Activated naive CD8-positive, alpha-beta T cell treated with anti-CD3 and anti-CD28 coated beads for 36 hours (primary cell): ENCODE data around the gene PSENEN. TPM values are rescaled to one million over a fixed set of nuclear protein-coding genes. Genes with fewer than 3 reads are reported as not detected.

Experiments used
- DNase-seq: peaks from one replicate; pipeline ENCODE4 v3.0.0; 2021
- H3K27ac Mint-ChIP-seq: one replicate; pipeline ENCODE4 v1.8.0; 2022; ENCODE audit warnings: mild to moderate bottlenecking, moderate library complexity, mixed read lengths
- H3K27me3 Mint-ChIP-seq: one replicate; pipeline ENCODE4 v1.8.0; 2022; ENCODE audit warnings: mild to moderate bottlenecking, mixed read lengths
- H3K36me3 Mint-ChIP-seq: one replicate; pipeline ENCODE4 v1.8.0; 2021; ENCODE audit warnings: mild to moderate bottlenecking, mixed read lengths
- H3K4me1 Mint-ChIP-seq: one replicate; pipeline ENCODE4 v1.8.0; 2021; ENCODE audit warnings: mixed read lengths
- H3K4me3 Mint-ChIP-seq: one replicate; pipeline ENCODE4 v1.8.0; 2022; ENCODE audit warnings: mild to moderate bottlenecking, moderate library complexity, mixed read lengths
- H3K9me3 Mint-ChIP-seq: one replicate; pipeline ENCODE4 v1.8.0; 2022; ENCODE audit warnings: mixed read lengths
- total RNA-seq, 2 experiments: library from RNA; stranded (reverse); gene quantifications; one replicate each; pipeline ENCODE4 v1.2.3, GENCODE V29; 2021

PSENEN gene, protein sequence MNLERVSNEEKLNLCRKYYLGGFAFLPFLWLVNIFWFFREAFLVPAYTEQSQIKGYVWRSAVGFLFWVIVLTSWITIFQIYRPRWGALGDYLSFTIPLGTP
- total RNA-seq = 10 to 100 TPM; 38.5 to 41.6 TPM

DNA sequence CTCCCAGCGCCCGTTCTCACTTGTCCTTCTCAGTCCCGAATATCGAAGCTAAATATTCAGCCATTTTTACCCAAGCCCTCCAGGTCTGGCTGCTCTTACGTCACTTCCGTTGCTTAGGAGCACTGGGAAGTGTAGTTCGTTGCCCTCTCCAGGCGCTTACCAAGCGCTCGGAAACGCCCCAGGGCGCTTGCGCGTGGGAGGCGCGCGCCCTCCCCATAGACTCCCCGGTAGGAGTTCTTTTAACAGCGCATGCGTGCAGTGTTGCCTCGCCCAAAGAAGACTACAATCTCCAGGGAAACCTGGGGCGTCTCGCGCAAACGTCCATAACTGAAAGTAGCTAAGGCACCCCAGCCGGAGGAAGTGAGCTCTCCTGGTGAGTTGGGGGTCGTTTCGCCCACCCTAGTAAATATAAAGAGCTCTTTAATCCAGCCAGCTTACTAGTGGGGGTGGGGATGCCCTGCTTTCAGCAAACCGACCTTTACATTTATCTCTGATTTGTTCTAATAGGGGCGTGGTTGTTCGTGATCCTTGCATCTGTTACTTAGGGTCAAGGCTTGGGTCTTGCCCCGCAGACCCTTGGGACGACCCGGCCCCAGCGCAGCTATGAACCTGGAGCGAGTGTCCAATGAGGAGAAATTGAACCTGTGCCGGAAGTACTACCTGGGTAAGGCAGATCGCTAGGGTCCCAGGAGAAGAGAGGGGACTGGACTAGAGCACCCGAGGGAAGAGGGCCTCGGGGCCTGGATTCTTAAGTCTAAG lies at the start of gene PSENEN, which contains the start of gene U2AF1L4:
Gene PSENEN (plus strand): TSS at position 324 of the 759 bp plus-strand sequence. CDS start 280 bp downstream, at position 604.
Gene U2AF1L4 (minus strand): TSS at position 91 of the 759 bp plus-strand sequence. CDS start 27 bp downstream, at position 64.
- H3K27me3 Mint-ChIP-seq = no peaks in the 10 kb centered on the region
- peak within 1 kb of the TSS; percentile 85 for H3K4me3 Mint-ChIP-seq
- H3K9me3 Mint-ChIP-seq = no peaks in the 10 kb centered on the region
- DNase-seq = peak; percentile 97
- peaks cover 52% of the 10 kb centered on the region for H3K4me1 Mint-ChIP-seq
- peaks cover 36% of the 10 kb centered on the region for H3K36me3 Mint-ChIP-seq
- peak within 1 kb of the TSS; percentile 99 for H3K27ac Mint-ChIP-seq

DNA sequence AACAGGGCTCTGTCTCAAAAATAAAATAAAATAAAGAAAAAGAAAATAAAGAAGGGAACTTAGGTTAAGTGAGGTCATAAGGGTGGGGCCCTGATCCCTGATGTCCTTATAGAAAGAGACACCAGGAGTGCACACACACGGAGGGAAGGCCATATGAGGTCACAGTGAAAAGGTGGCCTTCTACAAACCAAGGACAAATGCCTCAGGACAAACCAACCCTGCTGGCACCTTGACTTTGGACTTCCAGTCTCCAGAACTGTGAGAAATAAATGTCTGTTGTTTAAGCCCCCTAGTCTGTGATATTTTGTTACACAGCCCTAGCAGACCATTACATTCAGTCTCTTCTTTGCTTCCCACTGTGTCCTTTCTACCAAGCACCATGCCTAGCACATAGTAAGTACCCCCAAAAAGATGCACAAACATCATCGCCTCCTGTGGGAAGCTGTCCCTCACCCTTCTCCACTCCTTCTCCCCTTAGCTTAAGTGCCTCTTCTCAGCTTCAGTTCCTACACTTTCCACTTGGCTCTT lies 49.5 kb upstream of the PSENEN start:
- Mint-ChIP-seq H3K27me3 (no peaks in the 10 kb centered on the region), H3K4me1 (peaks cover 25% of the 10 kb centered on the region), H3K4me3 (no peak overlapping the region), H3K9me3 (peaks cover 4% of the 10 kb centered on the region), H3K27ac (no peak overlapping the region), H3K36me3 (no peaks in the 10 kb centered on the region)
- DNase-seq = no peak

DNA sequence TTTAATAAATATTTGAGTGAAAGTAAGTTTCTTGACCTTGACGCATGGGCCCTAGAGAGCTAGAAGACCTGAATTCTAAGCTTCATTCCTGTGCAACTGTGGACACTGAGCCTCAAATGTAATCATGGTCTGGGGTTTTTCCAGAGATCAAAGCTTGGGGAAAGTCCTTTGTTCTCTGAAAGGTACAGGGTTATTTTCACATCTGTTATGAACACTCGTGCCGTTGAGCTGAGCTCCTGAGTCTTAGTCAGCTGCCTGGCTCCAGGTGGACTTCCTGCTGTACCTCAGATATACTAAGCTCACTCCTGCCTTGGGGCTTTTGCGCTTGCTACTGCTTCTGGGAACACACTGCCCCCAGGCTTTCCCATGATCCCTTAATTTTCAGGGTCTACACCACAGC lies 48.6 kb upstream of the PSENEN start:
- DNase-seq = no peak
- no peaks in the 10 kb centered on the region for H3K27me3 Mint-ChIP-seq
- peaks cover 4% of the 10 kb centered on the region for H3K9me3 Mint-ChIP-seq
- H3K27ac Mint-ChIP-seq = no peak overlapping the region
- H3K4me3 Mint-ChIP-seq = no peak overlapping the region
- no peaks in the 10 kb centered on the region for H3K36me3 Mint-ChIP-seq
- H3K4me1 Mint-ChIP-seq = peaks cover 25% of the 10 kb centered on the region

DNA sequence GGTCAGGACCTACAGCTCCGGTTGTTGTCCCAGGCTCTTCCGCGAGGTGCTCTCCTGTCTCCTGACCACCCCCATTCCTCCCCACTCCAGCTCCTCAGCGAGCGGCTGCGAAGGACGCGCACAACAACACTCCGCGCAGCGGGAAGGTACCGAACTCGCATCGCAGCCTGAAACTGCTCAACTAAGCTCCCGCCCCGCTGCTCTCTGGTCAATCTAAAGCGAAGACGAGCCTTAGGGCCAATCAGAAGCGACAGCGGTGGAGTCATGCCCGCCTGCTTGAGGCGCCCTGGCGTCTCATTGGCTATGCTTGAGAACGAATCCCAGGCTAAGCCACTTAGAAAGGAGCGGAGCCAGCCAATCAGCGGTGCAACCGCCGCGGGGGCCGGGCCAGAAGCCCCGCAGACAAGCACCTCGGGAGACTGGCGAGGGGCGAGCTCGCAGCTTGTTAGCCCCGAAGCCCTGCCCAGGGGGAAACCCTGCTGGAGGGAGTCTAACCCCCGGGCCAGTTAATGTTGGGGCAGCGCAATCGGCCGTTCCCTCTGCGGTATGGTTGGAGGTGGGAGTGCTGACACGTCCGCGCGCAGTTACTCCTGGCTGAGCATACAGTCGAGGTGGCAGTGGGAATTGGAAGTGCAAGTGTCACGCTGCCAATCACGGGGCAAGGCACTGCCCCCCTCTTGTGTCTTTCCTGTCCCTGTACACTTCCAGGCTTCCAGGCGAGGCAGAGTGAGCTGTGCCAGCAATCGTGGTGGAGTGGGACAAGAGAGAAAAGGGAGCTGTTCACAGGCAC lies 43.0 kb upstream of the PSENEN start:
- Mint-ChIP-seq H3K27ac (peak overlapping the region; percentile 91), H3K27me3 (peaks cover 7% of the 10 kb centered on the region)
- peak; percentile 93 for DNase-seq

DNA sequence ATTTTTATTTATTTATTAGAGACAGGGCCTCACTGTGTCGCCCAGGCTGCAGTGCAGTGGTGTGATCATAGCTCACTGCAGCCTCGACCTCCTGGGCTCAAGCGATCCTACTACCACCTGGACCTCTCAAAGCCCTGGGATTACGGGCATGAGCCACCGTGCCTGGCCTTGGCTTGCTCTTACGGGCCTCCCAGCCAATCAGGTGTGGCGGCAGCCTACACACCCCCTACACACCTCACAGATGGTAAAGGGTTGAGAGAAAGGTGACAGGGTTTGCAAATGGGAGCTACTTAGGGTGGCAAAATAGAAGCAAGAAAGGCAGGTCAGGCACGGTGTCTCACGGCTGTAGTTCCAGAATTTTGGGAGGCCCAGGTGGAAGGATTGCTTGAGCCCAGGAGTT lies 42.1 kb upstream of the PSENEN start:
- DNase-seq = no peak

More for the DNA sequence above, 43.0 kb upstream of the PSENEN start:
- Mint-ChIP-seq H3K4me1 (peaks cover 9% of the 10 kb centered on the region), H3K4me3 (peak overlapping the region; percentile 93), H3K36me3 (peaks cover 2% of the 10 kb centered on the region), H3K9me3 (peaks cover 2% of the 10 kb centered on the region)

DNA sequence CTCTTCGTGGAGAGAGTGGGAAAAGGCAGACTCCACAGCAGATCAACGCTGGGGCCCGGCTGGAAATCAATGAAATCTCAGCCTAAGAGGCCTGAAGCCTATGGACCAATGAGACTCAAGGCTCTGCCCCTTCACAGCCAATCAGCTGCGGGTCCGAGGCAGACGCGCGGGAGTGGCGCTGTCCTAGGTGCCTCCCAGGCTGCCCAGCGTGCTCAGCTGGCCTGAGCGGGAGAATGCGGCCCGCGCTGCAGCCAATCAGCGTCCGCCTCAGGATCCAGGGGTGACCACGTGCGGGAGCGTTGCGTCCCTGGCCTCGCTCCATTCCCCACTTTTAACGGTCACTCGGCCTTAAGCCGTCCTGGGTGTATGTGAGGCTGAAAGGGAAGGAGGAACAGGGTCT lies 41.2 kb upstream of the PSENEN start, which contains the start of gene ZBTB32:
Gene ZBTB32 (plus strand): TSS at position 341 of the 400 bp plus-strand sequence. CDS start 10,069 bp downstream, outside the sequence.
- Mint-ChIP-seq H3K36me3 (peaks cover 2% of the 10 kb centered on the region), H3K27me3 (peaks cover 7% of the 10 kb centered on the region), H3K9me3 (peaks cover 2% of the 10 kb centered on the region), H3K4me3 (no peak within 1 kb of the TSS), H3K4me1 (peaks cover 11% of the 10 kb centered on the region), H3K27ac (no peak within 1 kb of the TSS)
- no peak for DNase-seq

More for the DNA sequence above, 42.1 kb upstream of the PSENEN start:
- Mint-ChIP-seq H3K9me3 (peaks cover 2% of the 10 kb centered on the region), H3K27ac (no peak overlapping the region), H3K4me3 (no peak overlapping the region), H3K27me3 (peaks cover 7% of the 10 kb centered on the region), H3K36me3 (peaks cover 2% of the 10 kb centered on the region), H3K4me1 (peaks cover 8% of the 10 kb centered on the region)

DNA sequence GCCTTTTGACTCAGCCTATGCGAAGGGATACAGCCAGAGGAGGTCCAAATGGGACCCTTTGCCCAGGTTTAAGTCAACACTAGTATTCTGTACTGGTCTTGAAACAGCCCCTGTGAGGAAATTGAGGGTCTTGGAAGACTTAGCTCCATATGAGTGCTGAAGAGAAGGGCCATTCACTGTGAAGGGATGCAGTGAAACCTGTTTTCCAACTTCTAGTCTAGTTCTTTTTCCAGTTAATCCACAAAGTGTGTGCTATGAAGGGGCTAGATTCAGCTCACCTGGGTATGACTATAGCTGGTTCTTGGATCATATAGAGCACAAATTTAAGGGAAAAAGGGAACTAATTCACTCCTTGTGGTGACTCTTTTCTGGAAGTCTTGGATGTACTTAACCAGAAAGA lies 37.1 kb upstream of the PSENEN start:
- Mint-ChIP-seq H3K36me3 (peaks cover 5% of the 10 kb centered on the region), H3K4me1 (peaks cover 25% of the 10 kb centered on the region), H3K9me3 (peaks cover 2% of the 10 kb centered on the region), H3K4me3 (no peak overlapping the region), H3K27me3 (peaks cover 4% of the 10 kb centered on the region), H3K27ac (no peak overlapping the region)
- DNase-seq = no peak

DNA sequence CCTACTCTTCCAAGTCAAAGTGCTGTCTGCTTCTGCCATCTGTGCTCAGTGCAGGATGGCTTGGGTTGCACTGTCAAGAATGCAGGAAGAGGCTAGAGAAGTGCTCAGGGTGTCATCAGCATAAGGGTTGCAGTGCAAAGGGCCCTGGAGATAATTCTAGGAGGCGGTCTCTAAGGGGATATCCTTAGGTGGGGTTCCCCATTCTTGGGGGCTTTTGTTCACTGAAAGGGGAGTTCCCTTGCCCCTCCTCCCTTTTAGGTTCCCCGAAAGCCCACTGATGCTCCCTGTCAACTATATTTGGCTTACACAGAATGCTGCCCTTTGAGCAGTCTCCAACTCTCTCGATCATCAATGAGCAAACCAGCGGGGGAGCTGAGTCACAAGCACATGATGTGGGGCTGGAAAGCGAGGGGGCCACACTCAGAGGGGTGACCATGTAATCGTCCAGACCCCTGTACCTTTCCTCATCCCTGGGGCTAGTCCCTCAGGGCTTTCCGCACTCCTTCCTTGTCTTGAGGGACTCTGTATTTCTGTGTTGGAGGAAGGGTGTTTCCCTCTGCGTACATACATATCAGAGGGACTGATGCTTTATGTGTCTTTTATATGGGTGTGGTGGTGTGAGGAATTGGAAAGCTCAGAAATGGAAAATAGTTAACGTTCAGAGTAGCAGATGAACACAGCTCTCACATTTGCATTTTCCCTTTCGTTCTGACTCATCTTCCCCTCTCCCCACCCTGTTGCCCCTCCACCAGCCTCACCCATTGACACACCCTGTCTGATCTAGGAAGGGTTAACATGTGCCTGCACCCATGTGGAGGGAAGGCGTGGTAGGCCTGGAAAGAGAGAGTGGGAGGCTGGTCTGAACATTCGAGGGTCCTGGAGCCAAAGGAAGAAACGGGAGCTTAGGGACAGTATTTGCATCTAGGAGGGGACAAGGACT lies 34.4 kb upstream of the PSENEN start:
- Mint-ChIP-seq H3K36me3 (peaks cover 31% of the 10 kb centered on the region), H3K27ac (peak overlapping the region; percentile 98), H3K27me3 (no peaks in the 10 kb centered on the region), H3K4me1 (peaks cover 34% of the 10 kb centered on the region), H3K4me3 (peak overlapping the region; percentile 59), H3K9me3 (peaks cover 2% of the 10 kb centered on the region)
- peak; percentile 84 for DNase-seq

DNA sequence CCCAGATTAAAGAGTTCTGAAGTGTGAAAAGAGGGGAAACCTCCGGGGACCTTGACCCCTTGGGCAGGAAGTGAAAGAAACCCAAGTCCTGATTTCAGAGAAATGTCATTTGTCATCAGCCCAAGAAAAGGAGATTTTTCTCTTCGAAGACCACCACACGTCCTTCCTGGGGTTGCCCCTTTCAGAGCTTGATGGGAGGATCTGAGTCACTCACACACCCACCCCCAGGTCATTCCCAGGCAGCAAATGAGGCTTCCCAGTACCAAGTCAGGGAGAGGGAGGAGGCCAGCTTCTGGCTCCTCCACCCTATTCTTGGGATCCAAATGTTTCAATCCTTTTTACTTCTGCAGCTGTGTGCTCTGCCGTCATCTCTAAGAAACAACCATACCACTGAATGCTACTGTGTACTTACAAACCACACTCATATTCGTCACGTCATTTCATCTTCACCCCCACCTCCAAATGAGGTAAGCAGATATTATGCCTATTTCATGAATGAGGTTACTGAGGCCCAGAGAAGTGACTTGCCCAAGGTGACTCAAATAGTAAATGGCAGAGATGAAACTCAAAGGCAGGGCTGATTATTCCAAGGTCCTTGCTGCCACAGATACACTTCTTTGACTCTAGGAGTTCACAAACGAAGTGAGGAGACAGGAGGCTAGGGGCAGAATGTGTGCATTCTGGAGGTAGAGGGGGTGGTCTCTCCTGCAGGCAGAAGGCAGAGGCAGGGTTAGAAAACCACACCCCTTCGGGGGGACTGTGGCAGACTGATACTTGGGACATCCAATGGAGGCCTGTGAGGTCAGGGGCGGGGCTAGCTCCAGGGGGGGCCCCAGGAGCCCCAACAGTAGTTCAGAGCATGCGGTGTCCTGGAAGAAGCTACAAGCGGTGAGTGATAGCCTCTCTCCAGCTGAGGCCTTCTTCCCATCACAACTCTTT lies 32.6 kb upstream of the PSENEN start:
- DNase-seq = peak; percentile 88
- Mint-ChIP-seq H3K9me3 (peaks cover 2% of the 10 kb centered on the region), H3K36me3 (peaks cover 43% of the 10 kb centered on the region), H3K27me3 (peaks cover 4% of the 10 kb centered on the region), H3K4me3 (peak overlapping the region; percentile 93), H3K4me1 (peaks cover 38% of the 10 kb centered on the region), H3K27ac (peak overlapping the region; percentile 98)

DNA sequence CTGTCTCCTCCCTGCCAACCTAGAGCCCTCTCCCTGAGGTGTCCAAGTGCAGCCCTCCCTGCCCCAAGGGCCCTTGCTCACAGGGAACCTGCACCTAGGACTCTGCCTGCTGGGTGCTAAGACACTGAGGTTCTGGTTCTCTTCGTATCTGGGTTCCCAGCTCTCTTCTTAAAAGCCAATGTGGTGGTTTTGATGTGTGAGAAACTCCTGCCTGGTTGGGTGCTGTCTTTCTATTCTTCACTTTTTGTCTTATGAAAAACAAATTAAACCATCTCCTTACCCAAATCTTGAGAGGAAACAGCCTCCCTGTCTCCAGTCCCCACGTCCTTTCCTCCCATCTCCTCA lies 32.0 kb upstream of the PSENEN start:
- Mint-ChIP-seq H3K27me3 (peaks cover 8% of the 10 kb centered on the region), H3K4me1 (peaks cover 40% of the 10 kb centered on the region)

DNA sequence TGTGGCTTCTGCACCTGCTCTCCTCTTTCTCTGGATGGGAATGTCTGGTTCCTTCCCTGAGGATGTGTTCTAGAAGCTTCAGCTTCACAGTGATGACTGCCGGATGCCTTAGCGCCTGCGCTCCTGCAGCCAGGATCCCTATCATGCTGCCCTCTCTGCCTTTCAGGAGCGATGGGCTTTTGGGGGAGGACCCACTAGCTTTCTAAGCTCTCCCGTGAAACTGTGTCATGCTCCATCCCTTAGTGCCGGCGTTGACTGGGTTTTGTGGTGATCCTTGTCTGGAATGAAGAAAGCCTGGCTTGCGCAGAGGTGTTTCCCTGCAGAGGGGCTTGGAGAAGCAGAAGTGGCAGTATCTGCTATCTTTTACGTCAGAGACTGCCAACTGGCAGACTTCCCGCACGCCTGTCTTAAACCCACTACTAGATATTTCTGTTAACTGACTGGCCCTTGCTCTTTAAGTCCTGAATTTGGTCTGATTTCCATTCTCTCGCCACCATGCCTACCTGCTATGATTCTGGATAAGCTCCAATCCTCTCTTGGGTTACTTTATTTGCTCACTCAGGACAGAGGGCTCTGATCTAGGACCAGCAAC lies 31.5 kb upstream of the PSENEN start:
- peak overlapping the region; percentile 93 for H3K4me3 Mint-ChIP-seq
- peaks cover 41% of the 10 kb centered on the region for H3K4me1 Mint-ChIP-seq

More for the DNA sequence above, 32.0 kb upstream of the PSENEN start:
- Mint-ChIP-seq H3K27ac (peak overlapping the region; percentile 98), H3K4me3 (peak overlapping the region; percentile 93), H3K36me3 (peaks cover 45% of the 10 kb centered on the region), H3K9me3 (peaks cover 2% of the 10 kb centered on the region)
- DNase-seq = no peak

DNA sequence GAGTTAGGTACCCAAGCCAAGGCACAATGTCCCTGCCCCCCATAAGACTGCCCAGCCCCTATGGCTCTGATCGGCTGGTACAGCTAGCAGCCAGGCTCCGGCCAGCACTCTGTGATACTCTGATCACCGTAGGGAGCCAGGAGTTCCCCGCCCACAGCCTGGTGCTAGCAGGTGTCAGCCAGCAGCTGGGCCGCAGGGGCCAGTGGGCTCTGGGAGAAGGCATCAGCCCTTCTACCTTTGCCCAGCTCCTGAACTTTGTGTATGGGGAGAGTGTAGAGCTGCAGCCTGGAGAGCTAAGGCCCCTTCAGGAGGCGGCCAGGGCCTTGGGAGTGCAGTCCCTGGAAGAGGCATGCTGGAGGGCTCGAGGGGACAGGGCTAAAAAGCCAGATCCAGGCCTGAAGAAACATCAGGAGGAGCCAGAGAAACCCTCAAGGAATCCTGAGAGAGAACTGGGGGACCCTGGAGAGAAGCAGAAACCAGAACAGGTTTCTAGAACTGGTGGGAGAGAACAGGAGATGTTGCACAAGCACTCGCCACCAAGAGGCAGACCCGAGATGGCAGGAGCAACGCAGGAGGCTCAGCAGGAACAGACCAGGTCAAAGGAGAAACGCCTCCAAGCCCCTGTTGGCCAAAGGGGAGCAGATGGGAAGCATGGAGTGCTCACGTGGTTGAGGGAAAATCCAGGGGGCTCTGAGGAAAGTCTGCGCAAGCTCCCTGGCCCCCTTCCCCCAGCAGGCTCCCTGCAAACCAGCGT lies 30.7 kb upstream of the PSENEN start:
- H3K9me3 Mint-ChIP-seq = peaks cover 2% of the 10 kb centered on the region
- peaks cover 16% of the 10 kb centered on the region for H3K27me3 Mint-ChIP-seq
- peak overlapping the region; percentile 93 for H3K4me3 Mint-ChIP-seq
- peaks cover 56% of the 10 kb centered on the region for H3K36me3 Mint-ChIP-seq
- DNase-seq = no peak
- peaks cover 47% of the 10 kb centered on the region for H3K4me1 Mint-ChIP-seq
- H3K27ac Mint-ChIP-seq = peak overlapping the region; percentile 98

More for the DNA sequence above, 31.5 kb upstream of the PSENEN start:
- DNase-seq = no peak
- Mint-ChIP-seq H3K9me3 (peaks cover 2% of the 10 kb centered on the region), H3K36me3 (peaks cover 49% of the 10 kb centered on the region), H3K27ac (peak overlapping the region; percentile 98), H3K27me3 (peaks cover 12% of the 10 kb centered on the region)
